Upper lobe of right lung (tissue), 1 donor: ENCODE results near the gene YTHDF1. TPM values are rescaled to one million over a fixed set of nuclear protein-coding genes. Genes with fewer than 3 reads are reported as not detected.

ENCODE experiments used
- ATAC-seq: fragments of 200-7000 bp; cut with Tn5 transposase; one replicate; pipeline ENCODE4 v1.9.1; 2020; ENCODE audit warnings: mild to moderate bottlenecking, moderate library complexity
- DNase-seq: peaks from one replicate; pipeline ENCODE4 v3.0.0-alpha.2; 2020
- H3K27ac ChIP-seq: fragments of 200-600 bp; one replicate; pipeline ENCODE4 v1.8.0; 2022
- H3K27me3 ChIP-seq: fragments of 200-600 bp; one replicate; pipeline ENCODE4 v1.8.0; 2022; ENCODE audit warnings: mild to moderate bottlenecking
- H3K36me3 ChIP-seq: fragments of 200-600 bp; one replicate; pipeline ENCODE4 v1.8.0; 2022
- H3K4me1 ChIP-seq: fragments of 200-600 bp; one replicate; pipeline ENCODE4 v1.8.0; 2022
- H3K4me3 ChIP-seq: fragments of 200-600 bp; one replicate; pipeline ENCODE4 v1.8.0; 2022; ENCODE audit warnings: mild to moderate bottlenecking
- H3K9me3 ChIP-seq: fragments of 200-600 bp; one replicate; pipeline ENCODE4 v1.8.0; 2022
- intact Hi-C: fragments of 100-400 bp; cut with DNase I; formaldehyde crosslinking; loops from one replicate; pipeline ENCODE4 v1.11.0; 2022
- microRNA-seq: library from miRNA; unstranded; fragments of <30 nt; microRNA quantifications from one replicate; pipeline ENCODE4 v1.2.0, GENCODE V29; 2020; ENCODE audit warnings: borderline microRNAs expressed
- total RNA-seq: library from RNA; stranded (reverse); fragmentation: NEBNext Ultra II Directional; extraction: Animal tissue kit (Norgen Biotek cat#: 25700); gene quantifications from one replicate; pipeline ENCODE4 v1.2.1, GENCODE V29; 2021
- TF ChIP-seq, protein P1 (sequence below): fragments of 200-600 bp; IDR thresholded peaks from one replicate; pipeline ENCODE4 v1.8.0; 2022; ENCODE audit warnings: antibody characterized with exemption
- donor health status: DM: no; HTN: yes; CAD: no; lungs with severe emphysema.

The YTHDF1 gene
- total RNA-seq, 1 donor from 2014 or later: 36.9 TPM

- no peak for DNase-seq
- Histone ChIP-seq H3K4me3 (no peak overlapping the region), H3K27ac (no peak overlapping the region), H3K27me3 (peaks cover 53% of the 10 kb centered on the region), H3K9me3 (peaks cover 12% of the 10 kb centered on the region), H3K4me1 (no peaks in the 10 kb centered on the region), H3K36me3 (no peaks in the 10 kb centered on the region)
- intact Hi-C loops: no loop called here
- no peak for ATAC-seq
- TF ChIP-seq, protein P1, sequence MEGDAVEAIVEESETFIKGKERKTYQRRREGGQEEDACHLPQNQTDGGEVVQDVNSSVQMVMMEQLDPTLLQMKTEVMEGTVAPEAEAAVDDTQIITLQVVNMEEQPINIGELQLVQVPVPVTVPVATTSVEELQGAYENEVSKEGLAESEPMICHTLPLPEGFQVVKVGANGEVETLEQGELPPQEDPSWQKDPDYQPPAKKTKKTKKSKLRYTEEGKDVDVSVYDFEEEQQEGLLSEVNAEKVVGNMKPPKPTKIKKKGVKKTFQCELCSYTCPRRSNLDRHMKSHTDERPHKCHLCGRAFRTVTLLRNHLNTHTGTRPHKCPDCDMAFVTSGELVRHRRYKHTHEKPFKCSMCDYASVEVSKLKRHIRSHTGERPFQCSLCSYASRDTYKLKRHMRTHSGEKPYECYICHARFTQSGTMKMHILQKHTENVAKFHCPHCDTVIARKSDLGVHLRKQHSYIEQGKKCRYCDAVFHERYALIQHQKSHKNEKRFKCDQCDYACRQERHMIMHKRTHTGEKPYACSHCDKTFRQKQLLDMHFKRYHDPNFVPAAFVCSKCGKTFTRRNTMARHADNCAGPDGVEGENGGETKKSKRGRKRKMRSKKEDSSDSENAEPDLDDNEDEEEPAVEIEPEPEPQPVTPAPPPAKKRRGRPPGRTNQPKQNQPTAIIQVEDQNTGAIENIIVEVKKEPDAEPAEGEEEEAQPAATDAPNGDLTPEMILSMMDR: no peak
Measured at GRCh38 chr20:63147532-63147931, 68.4 kb downstream of the YTHDF1 start.

Small RNAs within 50 kb of the gene (microRNA-seq; reads per million reads assigned to microRNA genes)
- not detected for gene MIR124-3
- gene MIR3196: not detected

Other genes with a start within 250 kb of the YTHDF1 start
- not detected for gene BHLHE23, start 209.2 kb downstream of the YTHDF1 start, total RNA-seq
- 15.5 TPM for gene BIRC7, start 19.8 kb upstream of the YTHDF1 start, total RNA-seq
- not detected for gene NKAIN4, start 38.3 kb upstream of the YTHDF1 start, total RNA-seq
- 67.0 TPM for gene ARFGAP1, start 56.7 kb upstream of the YTHDF1 start, total RNA-seq
- gene COL20A1, start 77.1 kb upstream of the YTHDF1 start, total RNA-seq: not detected
- 0.06 TPM for gene CHRNA4, start 145.2 kb upstream of the YTHDF1 start, total RNA-seq